T-helper 1 cell treated with Interleukin-12 subunit alpha and Interleukin-12 subunit beta and Interleukin-4 antibody, amounts not matched to agents 30 ng/mL and 1 ng/mL, for 36 hours (primary cell): ENCODE data around the gene HNRNPH2. TPM values are rescaled to one million over a fixed set of nuclear protein-coding genes. Genes with fewer than 3 reads are reported as not detected.

Experiments used
- intact Hi-C: fragments of 100-400 bp; cut with micrococcal nuclease; formaldehyde crosslinking; loops from one replicate; pipeline ENCODE4 v1.15.1; 2024
- total RNA-seq: library from RNA; stranded (reverse); gene quantifications from 2 replicates; pipeline ENCODE4 v1.2.3, GENCODE V29; 2022

HNRNPH2 gene
- total RNA-seq, 1 donor from 2014 or later: 44.4 TPM

GRCh38 chrX:101449279-101449678 lies 41.3 kb downstream of the HNRNPH2 start:
- intact Hi-C loops: no loop called here

- intact Hi-C loops: no loop called here
Observed at GRCh38 chrX:101450085-101450484, 42.1 kb downstream of the HNRNPH2 start.

- intact Hi-C loops: no loop called here
Observed at GRCh38 chrX:101450961-101451360, 42.9 kb downstream of the HNRNPH2 start.

- intact Hi-C loops: no loop called here
Observed at GRCh38 chrX:101452056-101452455, 44.0 kb downstream of the HNRNPH2 start.

GRCh38 chrX:101460669-101461068 lies 52.6 kb downstream of the HNRNPH2 start:
- intact Hi-C loops: no loop called here

GRCh38 chrX:101462892-101463291 lies 54.9 kb downstream of the HNRNPH2 start:
- intact Hi-C loops: loop anchor here (2.0 kb wide), 1 partner anchor 336 kb away; no protein-coding TSS in a partner anchor

Other genes with a start within 250 kb of the HNRNPH2 start
- gene DRP2, start 188.4 kb upstream of the HNRNPH2 start, total RNA-seq: 0.69 and 0.95 TPM in 2 replicates
- gene TAF7L, start 116.9 kb upstream of the HNRNPH2 start, total RNA-seq: 0.12 and 0.29 TPM in 2 replicates
- 13.7 and 17.1 TPM in 2 replicates for gene TIMM8A, start 59.5 kb upstream of the HNRNPH2 start, total RNA-seq
- not detected in 2 replicates for gene BTK, start 22.0 kb upstream of the HNRNPH2 start, total RNA-seq
- gene RPL36A, start 17.2 kb upstream of the HNRNPH2 start, total RNA-seq: 107 and 163 TPM in 2 replicates
- 36.8 and 37.8 TPM in 2 replicates for gene GLA, start 297 bp upstream of the HNRNPH2 start, total RNA-seq
- gene ARMCX4, start 77.2 kb downstream of the HNRNPH2 start, total RNA-seq: 2.6 and 3.2 TPM in 2 replicates
- 0.12 TPM in 1 of 2 replicates, not detected in the other for gene ARMCX1, start 142.3 kb downstream of the HNRNPH2 start, total RNA-seq
- 40.5 and 41.8 TPM in 2 replicates for gene ARMCX6, start 209.8 kb downstream of the HNRNPH2 start, total RNA-seq
- gene ARMCX3, start 214.9 kb downstream of the HNRNPH2 start, total RNA-seq: 31.8 and 33.3 TPM in 2 replicates